Upper lobe of left lung (tissue), 4 donors: ENCODE measurements around the gene DOCK10.

ENCODE experiments used
- EP300 ChIP-seq, 4 donors: sonication (generic); formaldehyde crosslinking; IDR thresholded peaks; one replicate each; pipeline ENCODE4 v1.5.1; 2017; ENCODE audit warnings: antibody characterized with exemption in 4 of 4, control low read depth in 2 of 4
- POLR2AphosphoS5 ChIP-seq, 2 donors: sonication (generic); formaldehyde crosslinking; IDR thresholded peaks; one replicate each; pipeline ENCODE4 v1.5.1; 2017; ENCODE audit warnings: antibody characterized with exemption in 2 of 2
- TF ChIP-seq, protein P1 (sequence below), 6 experiments: fragments of 450-650 bp in 4 of 6; fragments of 200-600 bp in 2 of 6; sonication (generic) in 2 of 6; IDR thresholded peaks; one replicate each; pipeline ENCODE4 v1.5.1; 2016 to 2019; ENCODE audit warnings: antibody characterized with exemption in 6 of 6

GRCh38 chr2:224832207-224832606 is 210.1 kb downstream of the DOCK10 start:
- TF ChIP-seq EP300 (IDR thresholded peaks at IDR 0.05) (no peak), POLR2AphosphoS5 (IDR thresholded peaks at IDR 0.05) (no peak)
- TF ChIP-seq, protein P1, sequence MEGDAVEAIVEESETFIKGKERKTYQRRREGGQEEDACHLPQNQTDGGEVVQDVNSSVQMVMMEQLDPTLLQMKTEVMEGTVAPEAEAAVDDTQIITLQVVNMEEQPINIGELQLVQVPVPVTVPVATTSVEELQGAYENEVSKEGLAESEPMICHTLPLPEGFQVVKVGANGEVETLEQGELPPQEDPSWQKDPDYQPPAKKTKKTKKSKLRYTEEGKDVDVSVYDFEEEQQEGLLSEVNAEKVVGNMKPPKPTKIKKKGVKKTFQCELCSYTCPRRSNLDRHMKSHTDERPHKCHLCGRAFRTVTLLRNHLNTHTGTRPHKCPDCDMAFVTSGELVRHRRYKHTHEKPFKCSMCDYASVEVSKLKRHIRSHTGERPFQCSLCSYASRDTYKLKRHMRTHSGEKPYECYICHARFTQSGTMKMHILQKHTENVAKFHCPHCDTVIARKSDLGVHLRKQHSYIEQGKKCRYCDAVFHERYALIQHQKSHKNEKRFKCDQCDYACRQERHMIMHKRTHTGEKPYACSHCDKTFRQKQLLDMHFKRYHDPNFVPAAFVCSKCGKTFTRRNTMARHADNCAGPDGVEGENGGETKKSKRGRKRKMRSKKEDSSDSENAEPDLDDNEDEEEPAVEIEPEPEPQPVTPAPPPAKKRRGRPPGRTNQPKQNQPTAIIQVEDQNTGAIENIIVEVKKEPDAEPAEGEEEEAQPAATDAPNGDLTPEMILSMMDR (IDR thresholded peaks at IDR 0.05), result no peak
